Epithelial cell of esophagus (primary cell): Measurements from ENCODE around the gene PRKAR1A.

Source experiments
- DNase-seq: peaks from one replicate; pipeline ENCODE4 v3.0.0; 2010; ENCODE audit warnings: low read depth
- H3K4me3 ChIP-seq: 2 replicates; pipeline ENCODE4 v1.5.1; 2011; ENCODE audit warnings: mild to moderate bottlenecking, low read length, control low read depth
- TF ChIP-seq, protein P1 (sequence below): IDR thresholded peaks from 2 replicates; pipeline ENCODE4 v1.5.1; 2011; ENCODE audit warnings: low read depth, mild to moderate bottlenecking, low read length, control low read depth, inconsistent platforms; ENCODE audit not compliant: insufficient read depth; ENCODE audit errors: missing control alignments

Gene PRKAR1A

DNA sequence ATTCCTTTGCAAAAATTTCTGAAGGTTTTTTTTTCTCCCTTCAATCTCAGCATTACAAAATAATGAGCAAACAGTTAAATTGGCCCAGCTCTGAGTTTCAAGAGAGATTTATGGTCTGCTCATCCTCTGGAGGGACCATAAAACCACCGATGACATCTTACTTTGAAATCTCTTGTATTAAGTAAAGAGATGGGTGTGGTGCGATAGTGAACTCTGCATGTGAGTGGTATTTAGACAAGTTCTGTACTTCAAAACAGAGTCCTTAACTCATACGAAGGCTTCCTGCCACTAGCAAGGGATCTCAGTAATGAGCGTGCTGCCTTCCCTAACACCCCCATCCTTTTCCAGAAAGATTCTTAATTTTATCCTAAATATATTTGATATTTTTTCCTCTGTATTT is 86.9 kb downstream of the PRKAR1A start:
- TF ChIP-seq, protein P1, sequence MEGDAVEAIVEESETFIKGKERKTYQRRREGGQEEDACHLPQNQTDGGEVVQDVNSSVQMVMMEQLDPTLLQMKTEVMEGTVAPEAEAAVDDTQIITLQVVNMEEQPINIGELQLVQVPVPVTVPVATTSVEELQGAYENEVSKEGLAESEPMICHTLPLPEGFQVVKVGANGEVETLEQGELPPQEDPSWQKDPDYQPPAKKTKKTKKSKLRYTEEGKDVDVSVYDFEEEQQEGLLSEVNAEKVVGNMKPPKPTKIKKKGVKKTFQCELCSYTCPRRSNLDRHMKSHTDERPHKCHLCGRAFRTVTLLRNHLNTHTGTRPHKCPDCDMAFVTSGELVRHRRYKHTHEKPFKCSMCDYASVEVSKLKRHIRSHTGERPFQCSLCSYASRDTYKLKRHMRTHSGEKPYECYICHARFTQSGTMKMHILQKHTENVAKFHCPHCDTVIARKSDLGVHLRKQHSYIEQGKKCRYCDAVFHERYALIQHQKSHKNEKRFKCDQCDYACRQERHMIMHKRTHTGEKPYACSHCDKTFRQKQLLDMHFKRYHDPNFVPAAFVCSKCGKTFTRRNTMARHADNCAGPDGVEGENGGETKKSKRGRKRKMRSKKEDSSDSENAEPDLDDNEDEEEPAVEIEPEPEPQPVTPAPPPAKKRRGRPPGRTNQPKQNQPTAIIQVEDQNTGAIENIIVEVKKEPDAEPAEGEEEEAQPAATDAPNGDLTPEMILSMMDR = no peak
- H3K4me3 ChIP-seq = no peak overlapping the region
- DNase-seq = no peak

DNA sequence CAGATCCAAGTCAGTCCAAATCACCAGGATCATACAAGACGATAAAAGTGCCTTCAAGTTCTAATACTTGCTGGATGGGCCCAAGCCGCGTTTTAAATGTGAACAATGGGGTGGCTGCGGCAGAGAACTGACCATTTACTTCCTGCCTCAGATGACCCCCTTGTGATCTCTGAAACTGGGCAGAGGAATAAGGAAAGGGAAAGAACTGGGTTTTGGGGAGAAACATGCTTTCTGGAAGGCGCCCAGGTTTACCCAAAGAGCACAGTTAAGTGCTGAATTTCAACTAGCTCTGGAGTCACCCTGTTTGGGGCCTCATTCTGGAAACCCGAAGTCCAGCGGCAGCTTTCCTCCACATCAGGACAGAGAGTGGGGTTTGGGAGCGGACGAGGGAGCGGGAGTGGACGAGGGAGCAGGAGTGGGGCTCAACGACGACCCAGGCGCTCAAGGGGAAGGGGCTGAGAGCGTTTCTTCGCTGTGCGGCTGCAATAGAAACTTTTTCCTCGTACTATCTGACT is 87.4 kb downstream of the PRKAR1A start:
- DNase-seq = no peak
- TF ChIP-seq, protein P1 = no peak
- H3K4me3 ChIP-seq = no peak overlapping the region

GRCh38 chr17:68600067-68600930 is 88.1 kb downstream of the PRKAR1A start:
- peak overlapping the region; percentile 34 for H3K4me3 ChIP-seq
- TF ChIP-seq, protein P1 = peak; percentile 38

More at GRCh38 chr17:68600067-68600930, 88.1 kb downstream of the PRKAR1A start:
- DNase-seq = peak; percentile 46
